ENCODE measurements around the gene SOHLH2.

SOHLH2 gene

GRCh38 chr13:36214163-36214921, at the start of gene SOHLH2:
Gene SOHLH2 (minus strand): TSS chr13:36214556. CDS start chr13:36214526, 30 bp downstream.
- no peak for DNase-seq (ENCODE audit: low read depth in 2 of 2)

GRCh38 chr13:36261976-36262375, 47.6 kb upstream of the SOHLH2 start:
- DNase-seq (ENCODE audit: low read depth in 2 of 2): no peak

GRCh38 chr13:36261011-36261410, 46.7 kb upstream of the SOHLH2 start:
- DNase-seq (ENCODE audit: low read depth in 2 of 2): no peak

GRCh38 chr13:36259361-36260137, 45.2 kb upstream of the SOHLH2 start:
- DNase-seq (ENCODE audit: low read depth in 2 of 2): no peak

- no peak for DNase-seq (ENCODE audit: low read depth in 2 of 2)
Measured at GRCh38 chr13:36258831-36259230, 44.5 kb upstream of the SOHLH2 start.

GRCh38 chr13:36251526-36251925, 37.2 kb upstream of the SOHLH2 start:
- no peak for DNase-seq (ENCODE audit: low read depth in 2 of 2)

- no peak for DNase-seq (ENCODE audit: low read depth in 2 of 2)
Measured at GRCh38 chr13:36251017-36251416, 36.7 kb upstream of the SOHLH2 start.

GRCh38 chr13:36248700-36249099, 34.3 kb upstream of the SOHLH2 start:
- no peak for DNase-seq (ENCODE audit: low read depth in 2 of 2)

GRCh38 chr13:36244990-36245389, 30.6 kb upstream of the SOHLH2 start:
- DNase-seq (ENCODE audit: low read depth in 2 of 2): no peak

GRCh38 chr13:36244073-36244472, 29.7 kb upstream of the SOHLH2 start:
- no peak for DNase-seq (ENCODE audit: low read depth in 2 of 2)

GRCh38 chr13:36242761-36243160, 28.4 kb upstream of the SOHLH2 start:
- DNase-seq (ENCODE audit: low read depth in 2 of 2): no peak

GRCh38 chr13:36231236-36231635, 16.9 kb upstream of the SOHLH2 start:
- no peak for DNase-seq (ENCODE audit: low read depth in 2 of 2)

- no peak for DNase-seq (ENCODE audit: low read depth in 2 of 2)
Measured at GRCh38 chr13:36224730-36225129, 10.4 kb upstream of the SOHLH2 start.

- DNase-seq (ENCODE audit: low read depth in 2 of 2): no peak
Measured at GRCh38 chr13:36219883-36220282, 5.5 kb upstream of the SOHLH2 start.

GRCh38 chr13:36217456-36217855, 3.1 kb upstream of the SOHLH2 start:
- DNase-seq (ENCODE audit: low read depth in 2 of 2): no peak

GRCh38 chr13:36212789-36213188, 1.6 kb downstream of the SOHLH2 start:
- DNase-seq (ENCODE audit: low read depth in 2 of 2): no peak

GRCh38 chr13:36211567-36211966, 2.8 kb downstream of the SOHLH2 start:
- DNase-seq (ENCODE audit: low read depth in 2 of 2): no peak

- DNase-seq (ENCODE audit: low read depth in 2 of 2): no peak
Measured at GRCh38 chr13:36210738-36211137, 3.6 kb downstream of the SOHLH2 start.

GRCh38 chr13:36207672-36208071, 6.7 kb downstream of the SOHLH2 start:
- DNase-seq (ENCODE audit: low read depth in 2 of 2): no peak

GRCh38 chr13:36193151-36193855, 21.1 kb downstream of the SOHLH2 start:
- DNase-seq (ENCODE audit: low read depth in 2 of 2): no peak

- no peak for DNase-seq (ENCODE audit: low read depth in 2 of 2)
Measured at GRCh38 chr13:36192166-36192565, 22.2 kb downstream of the SOHLH2 start.

- no peak for DNase-seq (ENCODE audit: low read depth in 2 of 2)
Measured at GRCh38 chr13:36190771-36191170, 23.6 kb downstream of the SOHLH2 start.

- DNase-seq (ENCODE audit: low read depth in 2 of 2): no peak
Measured at GRCh38 chr13:36188441-36188840, 25.9 kb downstream of the SOHLH2 start.
